HUDEP-2 (cell line): ENCODE data around the gene POLR2C.
A peak's percentile ranks its signal among the peaks of the same experiment; 100 is the strongest.

Experiments
- DNase-seq, 76 experiments: peaks; one replicate each; lab custom pipeline; 2025; ENCODE audit not compliant: unreplicated experiment in 76 of 76; lab: John Stamatoyannopoulos, UW

POLR2C gene

DNA sequence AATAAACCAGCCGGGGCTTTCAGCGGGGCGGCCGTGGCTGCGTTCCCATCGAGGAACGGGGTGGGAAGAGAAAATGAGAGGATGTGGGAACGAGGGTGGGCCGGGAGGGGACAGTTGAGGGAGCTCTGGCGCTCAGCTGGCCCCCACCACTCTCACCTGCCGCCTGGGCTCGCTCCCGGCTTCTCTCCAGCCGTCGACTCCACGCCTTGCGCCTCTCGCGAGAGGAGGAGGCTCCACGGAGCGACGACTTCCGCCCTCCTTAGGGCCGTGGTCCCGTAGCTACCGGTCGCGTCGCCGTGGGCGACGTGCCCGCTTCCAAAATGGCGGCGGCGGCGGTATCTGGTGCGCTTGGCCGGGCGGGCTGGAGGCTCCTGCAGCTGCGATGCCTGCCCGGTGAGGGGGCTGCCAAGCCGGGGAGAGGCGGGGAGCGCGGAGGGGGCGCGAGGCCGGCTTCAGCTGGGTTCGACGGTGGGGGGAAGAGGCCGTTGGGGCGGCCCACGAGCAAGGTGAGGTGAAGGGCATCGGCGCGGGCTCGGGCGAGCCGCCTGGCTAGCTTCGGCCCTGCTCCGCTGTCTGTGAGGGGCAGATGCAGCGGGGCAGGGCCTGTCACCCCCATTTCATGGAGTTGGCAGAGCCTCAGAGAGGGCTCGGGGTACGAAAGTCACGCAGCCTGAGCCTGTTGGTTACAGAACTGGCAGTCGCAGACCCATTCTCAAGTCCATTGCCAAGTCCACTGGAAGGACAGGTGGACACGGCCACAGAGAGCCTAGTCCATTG, 15.1 kb upstream of the POLR2C start, which contains the start of the genes CIAPIN1 and COQ9:
CIAPIN1 (minus strand) TSS at position 200 of the 777 bp plus-strand sequence. CDS start 6,457 bp downstream, outside the sequence.
COQ9 (plus strand) TSS at position 294 of the 777 bp plus-strand sequence; CDS start at position 321, 27 bp downstream.
- peak in 73 of 76 experiments; percentile 49 to 92 (median 83) for DNase-seq

DNA sequence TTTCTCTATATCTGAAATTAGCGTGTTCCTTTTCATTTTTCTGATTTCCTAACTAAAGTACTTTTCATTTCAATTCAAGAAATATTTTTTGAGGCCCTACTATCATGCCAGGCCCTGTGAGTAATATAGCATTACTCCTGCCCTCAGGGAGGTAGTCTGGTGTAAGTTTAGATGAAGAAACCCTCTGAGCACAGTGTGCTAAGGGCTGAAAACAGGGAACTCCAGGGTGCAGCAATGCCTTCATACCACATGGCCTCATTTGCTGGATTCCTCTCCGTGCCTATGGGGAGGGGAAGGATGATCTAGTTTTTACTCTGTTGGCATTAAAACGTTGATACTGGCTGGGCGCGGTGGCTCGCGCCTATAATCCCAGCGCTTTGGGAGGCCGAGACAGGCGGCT, 10.5 kb upstream of the POLR2C start:
- DNase-seq = no peak

DNA sequence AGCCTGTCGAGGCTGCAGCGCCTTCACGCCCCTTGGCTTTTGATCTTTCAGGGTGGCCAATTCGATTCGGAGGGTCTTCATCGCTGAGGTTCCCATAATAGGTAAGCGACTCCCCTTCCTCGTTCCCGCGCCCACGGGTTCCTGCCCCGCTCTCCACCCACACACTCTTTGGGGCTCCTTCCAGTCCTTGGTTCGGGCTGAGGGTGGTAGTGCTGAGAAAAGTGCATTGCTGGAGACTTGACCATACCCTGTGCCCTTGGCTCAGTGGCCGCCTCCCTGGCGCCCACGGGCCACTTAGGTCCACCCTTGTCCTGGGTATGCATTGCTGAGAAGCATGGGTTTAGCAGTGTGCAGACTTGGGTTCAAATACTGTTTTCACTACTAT, 491 bp downstream of the POLR2C start:
- DNase-seq = peak in 1 of 76 experiments; percentile 19

DNA sequence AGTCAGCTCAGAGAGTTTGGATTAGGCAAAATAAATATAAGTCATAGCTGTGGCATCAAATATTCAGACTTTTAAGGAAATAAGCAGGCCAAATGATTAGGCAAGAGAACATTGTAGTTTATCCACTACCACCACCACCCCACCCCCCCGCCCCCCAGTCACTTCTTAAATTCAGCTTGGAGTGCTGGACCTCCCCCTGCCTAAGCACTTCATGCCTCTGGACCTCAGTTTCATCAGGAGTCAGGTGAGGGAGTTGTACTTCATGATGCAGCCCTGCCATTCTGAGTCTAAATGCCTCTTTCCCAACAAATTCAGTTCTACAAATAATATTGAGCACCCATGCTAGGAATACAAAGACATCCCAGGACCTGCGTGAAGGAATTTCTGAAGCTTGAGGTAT, 2.0 kb downstream of the POLR2C start:
- no peak for DNase-seq

DNA sequence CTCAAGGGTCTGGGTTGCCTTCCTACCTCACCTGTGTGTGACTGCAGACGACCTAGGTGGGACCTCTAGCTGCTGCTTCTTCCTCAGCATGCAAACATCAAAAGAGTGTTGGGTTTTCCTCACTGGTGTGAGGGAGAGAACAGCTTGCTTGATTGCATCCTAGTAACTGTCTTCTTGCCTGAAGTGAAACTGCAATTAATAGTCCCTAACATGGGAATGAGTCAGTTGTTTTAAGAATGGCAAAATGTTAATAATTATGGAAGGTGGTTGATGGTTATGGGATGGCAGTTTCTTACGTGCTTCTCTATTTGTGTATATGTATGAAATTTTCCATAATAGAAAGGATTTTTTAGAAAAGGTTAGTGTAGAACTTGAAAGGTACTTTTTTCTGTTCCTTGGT, 5.9 kb downstream of the POLR2C start:
- no peak for DNase-seq

DNA sequence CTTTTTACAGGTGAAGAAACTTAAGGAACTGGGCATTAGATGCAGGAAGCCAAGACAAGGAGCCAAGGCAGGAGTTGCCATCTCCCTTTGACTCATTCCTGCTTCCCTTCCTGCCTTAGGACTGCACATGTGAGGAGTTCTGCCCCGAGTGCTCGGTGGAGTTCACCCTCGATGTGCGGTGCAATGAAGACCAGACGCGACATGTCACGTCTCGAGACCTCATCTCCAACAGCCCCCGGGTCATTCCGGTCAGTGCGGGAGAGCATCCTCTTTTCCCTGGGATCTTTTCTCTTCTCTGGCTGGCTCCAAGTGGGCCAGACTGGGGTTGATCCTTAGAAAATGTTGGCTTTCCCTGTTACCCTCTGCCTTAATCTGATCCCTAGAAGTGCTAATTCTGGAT, 6.6 kb downstream of the POLR2C start:
- DNase-seq = no peak

DNA sequence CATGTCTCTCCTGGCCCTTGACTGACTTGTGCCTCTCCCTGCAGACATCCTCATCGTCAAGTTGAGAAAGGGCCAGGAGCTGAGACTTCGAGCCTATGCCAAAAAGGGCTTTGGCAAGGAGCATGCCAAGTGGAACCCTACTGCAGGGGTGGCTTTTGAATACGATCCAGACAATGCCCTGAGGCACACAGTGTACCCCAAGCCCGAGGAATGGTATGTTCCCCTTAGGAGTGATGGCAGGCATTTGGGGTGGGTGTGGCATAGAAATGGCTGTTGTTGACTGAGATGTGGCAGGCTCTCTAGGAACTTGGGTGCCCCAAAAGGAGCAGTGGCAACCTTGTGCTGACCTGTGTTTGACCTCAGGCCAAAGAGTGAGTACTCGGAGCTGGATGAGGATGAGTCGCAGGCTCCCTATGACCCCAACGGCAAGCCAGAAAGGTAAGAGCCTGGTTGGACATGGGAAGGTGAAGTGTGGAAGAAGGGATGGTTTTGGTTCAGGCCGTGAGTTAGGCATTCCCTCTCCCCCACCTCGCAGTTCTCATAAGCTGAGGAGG, 7.5 kb downstream of the POLR2C start:
- no peak for DNase-seq

DNA sequence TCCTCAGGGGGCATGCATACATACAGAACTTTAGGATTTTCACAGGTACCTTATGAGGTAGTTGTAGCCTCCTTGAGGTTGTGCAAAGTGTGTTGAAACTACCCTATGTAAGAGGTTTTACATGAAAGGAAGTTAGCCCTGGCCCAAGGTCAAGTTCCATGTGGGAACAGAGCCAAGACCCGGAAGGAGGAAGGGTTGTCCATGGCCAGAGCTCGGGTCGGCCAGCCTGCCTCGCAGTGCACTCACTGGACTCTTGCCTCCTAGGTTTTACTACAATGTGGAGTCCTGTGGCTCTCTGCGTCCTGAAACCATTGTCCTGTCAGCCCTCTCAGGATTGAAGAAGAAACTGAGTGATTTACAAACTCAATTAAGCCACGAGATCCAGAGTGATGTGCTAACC, 8.2 kb downstream of the POLR2C start:
- no peak for DNase-seq

DNA sequence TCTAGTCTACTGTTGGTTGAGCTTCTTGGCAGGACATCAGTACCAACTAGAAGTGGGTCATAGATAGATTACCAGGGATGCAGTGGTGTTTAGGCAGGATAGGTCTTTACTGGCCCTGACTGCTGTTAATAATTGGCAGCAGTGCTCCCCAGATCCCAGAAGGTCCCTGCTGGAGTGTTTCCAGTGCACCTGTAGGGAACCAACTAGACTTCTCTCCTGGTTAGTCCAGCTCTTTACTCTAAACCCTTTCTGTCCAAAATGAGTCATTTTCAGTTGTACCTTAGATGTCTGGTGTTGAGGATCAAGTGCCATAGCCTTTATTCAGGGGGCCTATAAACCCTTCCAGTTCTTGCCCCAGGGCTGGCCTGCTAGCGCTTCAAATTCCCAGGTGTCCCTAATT, 8.7 kb downstream of the POLR2C start:
- no peak for DNase-seq

DNA sequence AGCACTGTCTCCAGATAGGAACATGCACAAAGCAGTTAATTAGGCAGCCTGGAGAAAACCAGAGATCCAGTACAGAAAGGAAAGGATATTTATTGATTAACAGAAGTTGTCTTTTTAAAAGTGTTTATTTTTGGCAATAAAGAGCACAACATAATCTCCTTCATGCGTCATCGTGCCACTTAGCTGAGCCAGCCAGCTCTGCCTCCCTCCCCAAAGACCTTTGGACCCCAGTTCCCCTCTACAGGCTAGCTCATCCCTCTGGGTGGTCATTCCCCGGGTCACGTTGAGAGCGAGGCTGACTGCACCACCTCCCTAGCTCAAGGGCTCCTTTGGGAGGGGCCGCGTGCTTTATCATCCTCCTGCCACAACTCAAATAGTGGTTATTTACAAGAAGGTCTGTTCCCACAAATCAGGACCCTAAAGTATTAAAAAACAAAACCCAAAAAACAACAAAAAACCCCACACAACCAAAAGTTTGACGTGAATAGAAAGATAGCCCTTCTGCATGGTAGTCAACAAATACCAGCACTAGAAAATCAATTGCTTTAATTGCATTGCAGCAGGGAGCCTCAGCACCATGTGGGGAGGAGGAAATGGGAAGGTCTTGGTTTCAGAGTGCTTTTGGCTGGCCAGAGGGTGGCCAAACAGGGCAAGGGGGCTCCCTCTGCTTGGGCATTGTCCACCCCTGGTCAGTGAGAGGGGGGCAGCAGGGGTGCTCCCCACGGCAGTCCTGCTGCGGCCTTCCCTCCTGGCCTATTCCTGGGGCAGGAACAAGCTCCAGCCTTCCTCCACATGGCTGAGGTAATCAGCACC, 9.6 kb downstream of the POLR2C start:
- DNase-seq = no peak

DNA sequence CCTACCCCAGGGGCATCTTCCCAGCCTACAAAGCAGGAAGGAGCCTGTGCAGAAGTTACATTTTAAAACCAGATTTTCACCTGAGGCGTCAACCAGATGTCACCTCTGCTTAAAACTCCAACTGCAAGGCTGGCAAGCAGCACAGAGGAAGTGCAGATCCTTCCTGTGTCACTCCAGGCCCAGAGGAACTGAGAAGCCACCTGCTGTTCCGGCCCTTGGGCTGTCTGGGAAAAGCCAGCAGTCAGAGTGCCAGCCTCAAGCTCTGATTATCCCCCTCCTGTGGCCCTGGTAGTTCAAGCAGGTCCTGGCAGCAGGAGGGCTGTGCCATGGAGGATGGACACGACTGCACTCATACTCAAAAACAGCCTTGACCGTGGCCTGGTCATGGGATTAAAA, 10.2 kb downstream of the POLR2C start:
- DNase-seq = no peak

DNA sequence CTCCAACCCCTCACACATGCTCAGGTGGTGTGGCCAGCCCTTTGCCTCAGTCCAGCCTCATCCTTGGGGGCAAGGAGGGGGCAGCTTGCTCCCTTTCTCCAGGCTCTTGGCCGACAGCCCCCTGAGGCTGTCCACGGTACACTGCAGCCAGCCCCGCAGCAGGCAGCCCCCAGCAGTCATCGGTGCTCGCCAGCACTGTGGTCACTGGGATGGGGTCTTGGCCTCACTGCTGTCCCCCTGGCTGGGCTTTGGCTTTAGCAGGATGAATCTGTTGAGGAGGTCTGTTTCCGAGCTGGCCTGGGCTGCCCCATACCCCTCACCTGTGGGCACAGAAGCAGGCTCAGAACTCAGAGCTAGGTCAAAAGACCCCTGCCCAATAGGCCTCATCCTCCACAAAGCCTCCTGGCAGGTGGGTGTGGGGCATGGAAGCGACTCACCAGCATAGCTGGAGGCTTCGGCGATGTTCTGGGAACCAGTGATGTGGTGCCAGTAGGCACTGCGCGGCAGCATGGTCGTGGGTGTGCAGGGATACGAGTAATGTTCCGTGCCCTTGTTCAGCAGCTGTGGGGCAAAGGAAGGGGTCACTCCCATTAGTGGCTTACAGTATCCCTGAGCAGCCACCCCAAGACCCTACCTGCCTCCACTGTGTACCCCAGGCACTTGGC, 10.8 kb downstream of the POLR2C start:
- no peak for DNase-seq

DNA sequence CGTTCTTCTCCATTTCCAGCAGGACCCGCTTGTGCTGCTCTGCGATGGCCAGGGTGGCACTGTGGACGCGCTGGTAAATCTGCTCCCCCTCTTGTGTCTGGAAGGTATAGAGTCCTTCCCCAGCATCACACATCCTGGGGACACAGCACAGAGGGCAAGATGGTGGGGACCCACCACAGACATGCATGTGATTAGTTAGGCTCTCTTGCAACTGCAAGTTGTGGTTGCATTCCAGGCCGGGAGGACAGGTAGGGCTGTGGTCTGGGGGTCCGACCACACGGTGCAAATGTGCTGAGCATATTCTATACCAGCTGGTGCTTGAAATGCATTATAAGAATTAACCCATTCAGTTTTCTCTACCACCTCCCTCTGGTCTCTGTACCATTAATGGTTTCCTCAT, 11.4 kb downstream of the POLR2C start:
- no peak for DNase-seq

DNA sequence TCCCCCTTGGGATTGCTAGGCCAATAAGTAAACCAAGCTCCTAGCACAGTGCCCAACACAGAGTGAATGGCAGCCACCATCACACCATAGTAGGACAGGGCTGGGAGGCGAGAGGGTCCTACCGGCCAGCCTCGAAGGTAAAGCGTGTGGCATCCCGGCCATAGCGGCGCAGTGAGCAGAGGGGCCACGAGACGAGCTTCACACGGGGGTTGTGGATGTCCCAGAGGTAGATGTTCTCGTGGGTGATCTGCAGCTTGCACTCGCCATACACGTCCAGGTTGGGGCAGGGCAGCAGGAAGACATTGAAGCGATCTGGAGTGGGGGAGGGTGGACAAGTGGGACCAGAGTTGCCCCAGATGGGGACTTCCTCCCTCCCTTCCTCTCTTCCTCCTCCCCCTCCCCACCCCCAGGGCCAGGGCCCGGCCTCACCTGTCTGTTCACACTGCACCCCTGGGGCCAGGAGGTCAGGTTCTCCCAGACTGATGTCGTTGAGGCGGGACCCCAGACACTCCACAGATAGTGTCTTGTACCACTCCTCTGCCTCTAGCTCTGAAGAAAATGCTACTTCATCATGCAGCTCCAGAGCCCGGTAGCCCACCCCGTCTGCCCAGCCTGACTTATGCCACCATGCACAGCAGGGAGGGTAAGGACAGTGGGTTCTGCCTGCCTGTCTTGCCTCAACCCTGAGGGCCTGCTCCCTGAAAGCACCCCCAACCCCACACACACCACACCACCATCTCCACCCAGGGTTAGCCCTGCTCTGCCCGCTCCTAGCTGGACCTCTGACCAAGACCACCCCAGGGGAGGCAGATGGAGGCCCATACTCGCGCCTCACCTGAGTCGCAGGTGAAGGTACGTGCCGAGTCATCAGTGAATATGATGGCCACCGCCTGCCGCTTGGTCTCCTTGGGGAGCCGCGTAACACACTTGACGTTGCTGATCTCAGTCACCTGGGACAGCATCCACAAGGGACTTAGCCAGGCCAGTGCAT, 12.5 kb downstream of the POLR2C start:
- DNase-seq = no peak

DNA sequence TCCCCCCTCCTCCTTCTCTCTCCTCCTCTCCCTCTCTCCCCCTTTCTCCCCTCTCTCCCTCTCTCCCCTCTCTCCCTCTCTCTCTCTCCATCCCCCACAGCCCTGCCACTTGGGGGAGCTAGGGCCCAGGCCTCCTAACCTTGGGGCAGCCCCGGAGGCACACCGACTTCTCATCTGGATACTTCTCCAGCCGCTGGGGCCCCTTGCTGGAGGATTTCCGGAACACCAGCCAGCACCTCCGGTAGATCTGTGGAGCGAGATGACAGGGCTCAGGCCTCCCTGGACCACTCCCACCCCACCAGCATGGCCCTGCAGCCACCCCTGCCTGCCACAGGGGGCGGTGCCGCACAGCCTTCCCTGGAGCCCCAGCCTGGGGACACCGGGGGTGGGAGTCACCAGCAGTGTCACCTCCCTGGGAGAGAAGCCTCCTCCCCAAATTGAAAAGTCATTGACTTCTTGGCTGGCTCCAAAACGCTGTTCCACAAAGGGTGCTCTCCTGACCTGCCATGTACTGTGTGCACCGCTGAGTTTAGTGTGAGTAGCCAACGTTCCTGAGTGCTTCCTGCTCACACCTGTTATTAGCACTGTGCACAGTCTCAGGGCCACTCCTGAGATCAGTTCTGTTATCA, 13.3 kb downstream of the POLR2C start:
- peak in 58 of 76 experiments; percentile 2 to 64 (median 34) for DNase-seq

DNA sequence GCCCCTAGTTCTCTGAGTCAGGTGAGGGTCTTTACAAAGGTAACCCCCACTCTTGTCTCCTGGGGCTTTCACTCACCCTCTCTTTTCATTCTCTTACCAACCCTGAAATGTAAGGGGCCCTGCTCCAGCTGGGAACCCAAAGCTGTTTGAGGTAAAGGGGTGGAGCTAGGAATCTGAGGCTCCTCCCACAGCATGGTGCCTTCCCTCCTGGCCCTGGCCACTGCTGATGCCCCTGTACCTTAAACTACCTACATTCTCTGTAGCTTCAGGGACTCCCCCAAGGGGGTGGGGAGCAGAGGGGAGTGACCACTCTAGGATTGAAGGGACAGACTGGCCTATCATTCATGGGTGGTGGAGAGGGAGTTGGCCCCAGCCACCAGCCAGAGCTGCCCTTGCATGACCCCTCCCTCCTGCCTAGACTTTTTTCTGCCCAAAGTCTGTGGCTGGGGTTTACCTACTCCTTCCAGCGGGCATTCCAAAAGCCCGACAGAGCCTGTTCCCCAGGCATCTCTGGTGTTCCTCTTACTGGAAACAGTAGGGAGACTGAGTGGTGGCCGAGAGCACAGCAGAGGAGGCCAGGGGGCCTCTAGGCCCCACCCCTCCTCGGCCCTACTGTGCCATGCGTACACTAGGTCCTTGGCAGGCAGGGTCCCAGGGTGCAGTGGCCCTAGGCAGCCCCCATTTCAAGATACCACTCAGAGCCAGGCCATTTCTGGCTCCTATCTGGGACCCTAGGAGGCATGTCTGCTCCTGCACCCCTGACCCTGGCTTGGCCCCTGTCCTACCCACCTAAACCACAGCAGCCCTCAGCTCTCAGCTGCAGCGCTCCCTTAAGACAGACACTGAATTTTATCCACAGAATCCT, 14.3 kb downstream of the POLR2C start:
- peak in 1 of 76 experiments; percentile 8 for DNase-seq

DNA sequence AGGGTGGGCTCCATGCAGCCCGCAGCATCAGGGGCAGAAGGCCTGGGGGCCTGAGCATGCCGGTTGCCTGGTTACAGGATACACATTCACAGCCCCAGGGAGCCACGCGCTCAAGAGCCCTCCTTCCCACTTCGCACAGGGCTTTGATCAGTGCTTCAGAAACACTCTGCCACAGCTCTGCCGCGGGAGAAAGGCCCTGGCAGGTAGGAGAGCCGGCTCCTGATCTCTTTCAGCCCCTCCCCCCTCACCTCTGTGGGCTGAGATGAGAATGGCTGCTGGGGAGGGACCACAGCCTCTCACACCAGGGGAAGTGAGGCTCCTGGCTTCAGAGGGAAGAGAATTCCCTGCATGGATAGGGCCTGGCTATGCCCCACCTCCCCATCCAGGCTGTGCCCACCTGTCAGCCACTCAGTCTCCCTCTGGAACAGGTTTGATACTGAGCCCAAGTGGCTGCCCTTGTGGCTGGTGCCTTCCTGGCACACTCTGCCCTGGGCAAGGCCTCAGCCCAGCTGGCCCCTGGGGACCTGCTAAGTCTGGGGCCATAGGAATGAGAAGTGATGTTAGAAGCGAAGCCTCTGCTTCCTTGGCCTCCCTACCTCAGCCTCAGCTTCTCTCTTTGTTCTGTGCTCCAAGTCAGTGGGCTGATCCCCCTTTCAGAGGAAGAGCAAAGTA, 15.2 kb downstream of the POLR2C start:
- DNase-seq = no peak
